Fibroblast of villous mesenchyme (primary cell): ENCODE results near the gene GXYLT1. TPM values are rescaled to one million over a fixed set of nuclear protein-coding genes. Genes with fewer than 3 reads are reported as not detected.

Source experiments
- DNase-seq: peaks from one replicate; pipeline ENCODE4 v3.0.0-alpha.2; 2010; ENCODE audit warnings: low read depth
- H3K4me3 ChIP-seq: 2 replicates; pipeline ENCODE4 v1.5.1; 2011; ENCODE audit warnings: low read depth, mild to moderate bottlenecking, low read length
- total RNA-seq: library from RNA; depleted of rRNA; stranded (reverse); fragments of >200 nt; gene quantifications from 2 replicates; pipeline ENCODE4 v1.2.3, GENCODE V29; 2012
- TF ChIP-seq, protein P1 (sequence below): IDR thresholded peaks from 2 replicates; pipeline ENCODE4 v1.5.1; 2012; ENCODE audit warnings: low read depth, mild to moderate bottlenecking, low read length; ENCODE audit not compliant: insufficient read depth

Gene GXYLT1
- total RNA-seq, 1 donor, result 22.0 TPM

DNA sequence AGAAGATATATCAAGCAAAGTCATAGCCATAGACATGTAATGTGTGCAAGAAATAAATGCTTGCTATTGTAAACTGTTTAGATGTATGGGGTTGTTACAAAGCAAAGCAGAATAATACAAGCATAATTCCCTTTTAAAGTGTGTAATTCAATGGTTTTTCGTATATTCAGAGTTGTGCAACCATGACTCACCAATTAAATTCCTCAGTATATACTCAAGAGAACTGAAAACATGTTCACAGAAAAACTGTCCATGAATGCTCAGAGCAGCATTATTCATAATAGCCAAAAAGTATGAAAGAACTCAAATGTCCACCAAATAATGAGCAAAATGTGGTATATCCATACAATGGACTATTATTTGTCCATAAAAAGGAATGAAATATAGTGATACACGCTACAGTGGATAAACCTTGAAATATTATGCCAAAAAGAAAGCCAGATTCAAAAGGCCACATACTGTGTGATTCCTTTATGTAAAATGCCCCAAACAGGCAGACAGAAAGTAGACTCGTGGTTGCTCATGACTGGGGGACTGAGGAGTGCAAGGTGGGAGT lies 9.3 kb downstream of the GXYLT1 start:
- DNase-seq, result peak; percentile 75
- TF ChIP-seq, protein P1, sequence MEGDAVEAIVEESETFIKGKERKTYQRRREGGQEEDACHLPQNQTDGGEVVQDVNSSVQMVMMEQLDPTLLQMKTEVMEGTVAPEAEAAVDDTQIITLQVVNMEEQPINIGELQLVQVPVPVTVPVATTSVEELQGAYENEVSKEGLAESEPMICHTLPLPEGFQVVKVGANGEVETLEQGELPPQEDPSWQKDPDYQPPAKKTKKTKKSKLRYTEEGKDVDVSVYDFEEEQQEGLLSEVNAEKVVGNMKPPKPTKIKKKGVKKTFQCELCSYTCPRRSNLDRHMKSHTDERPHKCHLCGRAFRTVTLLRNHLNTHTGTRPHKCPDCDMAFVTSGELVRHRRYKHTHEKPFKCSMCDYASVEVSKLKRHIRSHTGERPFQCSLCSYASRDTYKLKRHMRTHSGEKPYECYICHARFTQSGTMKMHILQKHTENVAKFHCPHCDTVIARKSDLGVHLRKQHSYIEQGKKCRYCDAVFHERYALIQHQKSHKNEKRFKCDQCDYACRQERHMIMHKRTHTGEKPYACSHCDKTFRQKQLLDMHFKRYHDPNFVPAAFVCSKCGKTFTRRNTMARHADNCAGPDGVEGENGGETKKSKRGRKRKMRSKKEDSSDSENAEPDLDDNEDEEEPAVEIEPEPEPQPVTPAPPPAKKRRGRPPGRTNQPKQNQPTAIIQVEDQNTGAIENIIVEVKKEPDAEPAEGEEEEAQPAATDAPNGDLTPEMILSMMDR, result no peak
- no peak overlapping the region for H3K4me3 ChIP-seq

DNA sequence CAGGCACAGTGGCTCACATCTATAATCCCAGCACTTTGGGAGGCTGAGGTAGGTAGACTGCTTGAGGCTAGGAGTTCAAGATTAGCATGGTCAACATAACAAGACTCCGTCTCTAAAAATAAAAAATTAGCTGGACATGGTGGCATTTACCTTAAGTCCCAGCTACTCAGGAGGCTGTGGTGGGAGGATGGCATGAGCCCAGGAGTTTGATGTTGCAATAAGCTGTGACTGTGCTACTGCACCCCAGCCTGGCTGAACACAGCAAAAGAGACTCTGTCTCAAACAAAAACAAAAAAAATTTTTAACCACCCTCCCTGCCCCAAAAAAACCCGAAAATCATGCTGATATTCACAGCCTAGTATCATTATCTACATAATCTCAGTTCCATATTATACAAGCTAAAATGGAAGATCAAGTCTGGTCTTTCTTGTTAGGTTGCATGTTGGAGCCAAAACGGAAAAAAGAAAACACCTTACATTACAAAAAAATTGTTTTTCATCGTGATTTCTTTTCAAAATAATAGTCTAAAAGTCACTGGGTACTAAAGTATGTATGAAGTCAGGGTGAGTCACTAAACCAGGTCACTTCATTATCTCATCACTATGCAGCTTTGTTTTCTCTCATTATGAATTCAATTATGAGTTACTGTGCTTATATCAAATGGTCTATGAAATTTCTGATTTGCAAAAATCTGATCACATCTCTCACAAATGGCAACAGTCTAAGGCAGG lies 13.8 kb downstream of the GXYLT1 start:
- TF ChIP-seq, protein P1, result no peak
- H3K4me3 ChIP-seq, result peak overlapping the region; percentile 12
- peak; percentile 63 for DNase-seq

DNA sequence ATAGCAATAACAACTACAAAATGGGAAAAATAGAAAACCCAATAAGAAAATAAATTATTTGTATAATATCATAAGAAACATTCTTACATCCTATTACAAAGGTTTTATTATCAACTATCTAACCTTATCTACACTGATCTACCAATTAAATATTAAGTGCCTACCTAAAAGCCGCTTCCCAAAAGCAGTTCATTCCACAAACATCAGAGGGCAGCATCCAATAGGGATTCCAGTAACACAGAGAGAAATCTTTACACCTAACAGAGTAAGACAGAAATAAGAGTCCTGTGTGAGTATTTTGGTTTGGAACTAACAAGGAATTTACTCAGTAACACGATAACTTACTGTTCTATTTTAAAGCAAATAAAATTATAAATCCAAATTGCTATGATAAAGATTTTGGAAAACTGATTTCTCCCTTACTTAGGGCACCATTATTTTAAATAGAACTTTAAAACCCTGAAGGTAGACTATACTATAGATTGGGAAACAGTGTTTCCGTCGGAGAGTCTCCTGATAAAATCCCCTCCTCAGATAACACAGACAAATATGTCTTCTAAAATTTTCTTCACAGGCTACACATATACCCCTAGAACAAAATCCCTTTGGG lies 15.0 kb downstream of the GXYLT1 start:
- TF ChIP-seq, protein P1, result peak; percentile 84
- no peak overlapping the region for H3K4me3 ChIP-seq
- DNase-seq, result peak; percentile 79

DNA sequence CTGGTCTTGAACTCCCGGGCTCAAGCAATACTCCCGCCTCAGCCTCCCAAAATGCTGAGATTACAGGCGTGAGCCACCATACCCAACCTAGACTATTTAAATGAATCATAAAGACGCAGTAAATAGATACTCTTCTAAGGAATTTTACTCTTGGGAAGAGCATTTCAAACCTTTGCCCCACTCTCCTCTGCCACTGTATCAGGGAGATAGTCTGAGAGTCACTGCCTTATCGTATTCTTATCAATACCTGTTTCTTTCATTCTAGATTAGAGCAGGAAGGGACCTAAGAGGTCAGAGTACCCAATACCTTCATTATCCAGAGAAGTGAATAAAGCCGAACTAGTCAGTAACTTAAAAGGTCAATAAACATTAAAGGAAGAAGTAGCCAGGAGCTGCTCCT lies 15.8 kb downstream of the GXYLT1 start:
- TF ChIP-seq, protein P1, result no peak
- H3K4me3 ChIP-seq, result no peak overlapping the region
- DNase-seq, result no peak

DNA sequence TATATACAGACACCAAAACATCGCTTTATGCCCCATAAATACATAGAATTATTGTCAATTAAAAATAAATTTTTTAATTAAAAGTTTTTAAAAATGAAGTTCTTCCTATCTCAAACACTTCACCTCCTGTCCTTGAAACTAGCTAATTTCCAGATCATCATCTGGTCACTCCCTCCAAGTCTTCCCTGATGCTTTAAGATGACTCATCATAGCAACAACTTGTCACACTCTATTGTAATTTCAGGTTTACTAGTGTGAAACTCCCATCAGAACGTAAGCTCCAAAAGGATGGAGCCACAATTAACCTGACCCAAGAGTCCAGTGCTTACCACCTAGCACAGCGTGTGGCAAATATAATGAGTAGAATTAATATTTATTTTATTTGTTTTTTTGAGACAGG lies 16.3 kb downstream of the GXYLT1 start:
- TF ChIP-seq, protein P1, result no peak
- H3K4me3 ChIP-seq, result no peak overlapping the region
- DNase-seq, result peak; percentile 38

DNA sequence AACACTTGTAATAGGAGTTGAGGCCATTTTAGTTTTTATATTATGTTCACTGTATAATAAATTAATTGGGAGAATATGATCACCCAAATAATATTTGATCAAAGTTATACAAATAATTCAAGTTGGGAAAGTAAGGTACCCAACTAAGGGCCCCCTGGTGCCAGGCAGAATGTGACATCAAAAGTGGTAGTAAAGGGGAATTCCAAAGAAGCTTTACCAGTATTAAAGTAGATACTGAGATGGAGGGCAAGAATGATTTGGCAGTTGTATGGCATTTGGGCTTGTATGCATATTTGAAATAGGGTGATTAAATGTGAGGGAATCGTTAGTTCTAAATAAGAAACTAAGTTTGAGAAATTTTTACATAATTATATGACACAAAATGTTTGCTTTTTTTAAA lies 17.7 kb downstream of the GXYLT1 start:
- TF ChIP-seq, protein P1, result no peak
- no peak for DNase-seq
- no peak overlapping the region for H3K4me3 ChIP-seq
